Measurements from ENCODE around the gene HIVEP3. TPM values are rescaled to one million over a fixed set of nuclear protein-coding genes. Genes with fewer than 3 reads are reported as not detected.

Gene HIVEP3
- total and polyA plus RNA-seq, 2 of the 13 experiments (the other 11 are each of a cell fraction or from before 2014, with no cell fraction given) = 0.05 TPM; not detected in 1

DNA sequence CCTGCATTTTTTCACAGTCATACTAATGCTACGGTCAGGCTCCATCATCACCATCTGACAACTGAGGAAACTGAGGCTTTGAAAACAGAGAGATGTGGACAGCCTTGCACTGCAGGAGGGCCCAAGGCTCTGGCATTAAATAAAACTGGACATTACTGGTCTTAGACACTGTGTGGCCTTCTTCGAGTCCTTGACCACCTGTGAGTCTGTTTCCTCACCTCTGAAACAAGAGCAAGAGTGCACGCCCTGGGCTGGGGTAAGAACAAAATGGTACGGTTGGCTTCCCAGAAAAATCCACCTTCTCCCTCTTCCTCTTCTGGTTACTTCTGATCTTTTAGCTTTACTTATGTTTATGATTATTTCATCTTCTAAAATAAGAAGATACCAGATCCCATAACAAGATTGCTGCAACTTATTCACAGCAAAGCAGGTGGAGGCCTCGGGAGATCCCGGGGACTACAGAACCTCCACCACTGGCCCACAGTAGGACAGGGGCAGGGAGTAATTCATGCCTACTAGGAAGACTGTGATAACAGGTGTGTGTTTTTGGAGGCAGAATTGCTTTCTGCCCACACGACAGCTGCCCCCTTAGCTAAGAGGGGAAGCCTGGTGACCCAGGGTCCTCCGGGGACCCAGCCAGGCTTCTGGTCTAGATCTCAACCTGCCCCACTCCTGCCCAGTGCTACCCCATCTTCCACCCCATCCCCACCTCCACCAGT, 277.8 kb downstream of the HIVEP3 start:
- ChIA-PET CTCF (ENCODE audit: low intra/inter-chr PET ratio, low total read pairs) (no interaction called here), POLR2A (no interaction called here)
- H3K27me3 ChIP-seq (ENCODE audit: control insufficient read depth in 1 of 2, insufficient read depth in 2 of 2, low read length in 2 of 2) = peaks cover 0 to 5% of the 10 kb centered on the region in 2 experiments; a peak in 1 of 5 replicates
- BruUV-seq (replicated peaks) = no TSS peak
- 50% methylated on average over 8 of the region's 8 CpGs for WGBS (ENCODE audit: low lambda C conversion rate)
- no peak overlapping the region for H3K9ac ChIP-seq (ENCODE audit: insufficient read depth, low read depth, low read length)
- no peaks in the 10 kb centered on the region for H3K79me2 ChIP-seq (ENCODE audit: insufficient read depth, low read length)
- H3K4me3 ChIP-seq (replicated peaks in 1 of 3; ENCODE audit: insufficient read depth in 1 of 3, low read depth in 2 of 3, low read length in 3 of 3) = no peak overlapping the region
- H3K36me3 ChIP-seq (replicated peaks in 1 of 2; ENCODE audit: control insufficient read depth in 1 of 2, insufficient read depth in 2 of 2, low read length in 2 of 2) = no peaks in the 10 kb centered on the region
- TF ChIP-seq, protein P1, sequence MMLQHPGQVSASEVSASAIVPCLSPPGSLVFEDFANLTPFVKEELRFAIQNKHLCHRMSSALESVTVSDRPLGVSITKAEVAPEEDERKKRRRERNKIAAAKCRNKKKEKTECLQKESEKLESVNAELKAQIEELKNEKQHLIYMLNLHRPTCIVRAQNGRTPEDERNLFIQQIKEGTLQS (CRISPR knock-in tag; IDR thresholded peaks at IDR 0.05) = no peak
- no peak for TF ChIP-seq AGO1 (IDR thresholded peaks at IDR 0.05; ENCODE audit: low read depth, low read length, poor library complexity, severe bottlenecking)
- TF ChIP-seq ZIK1 (CRISPR knock-in tag; IDR thresholded peaks at IDR 0.05; ENCODE audit: borderline replicate concordance, low read depth) = no peak
- TF ChIP-seq, protein P2, sequence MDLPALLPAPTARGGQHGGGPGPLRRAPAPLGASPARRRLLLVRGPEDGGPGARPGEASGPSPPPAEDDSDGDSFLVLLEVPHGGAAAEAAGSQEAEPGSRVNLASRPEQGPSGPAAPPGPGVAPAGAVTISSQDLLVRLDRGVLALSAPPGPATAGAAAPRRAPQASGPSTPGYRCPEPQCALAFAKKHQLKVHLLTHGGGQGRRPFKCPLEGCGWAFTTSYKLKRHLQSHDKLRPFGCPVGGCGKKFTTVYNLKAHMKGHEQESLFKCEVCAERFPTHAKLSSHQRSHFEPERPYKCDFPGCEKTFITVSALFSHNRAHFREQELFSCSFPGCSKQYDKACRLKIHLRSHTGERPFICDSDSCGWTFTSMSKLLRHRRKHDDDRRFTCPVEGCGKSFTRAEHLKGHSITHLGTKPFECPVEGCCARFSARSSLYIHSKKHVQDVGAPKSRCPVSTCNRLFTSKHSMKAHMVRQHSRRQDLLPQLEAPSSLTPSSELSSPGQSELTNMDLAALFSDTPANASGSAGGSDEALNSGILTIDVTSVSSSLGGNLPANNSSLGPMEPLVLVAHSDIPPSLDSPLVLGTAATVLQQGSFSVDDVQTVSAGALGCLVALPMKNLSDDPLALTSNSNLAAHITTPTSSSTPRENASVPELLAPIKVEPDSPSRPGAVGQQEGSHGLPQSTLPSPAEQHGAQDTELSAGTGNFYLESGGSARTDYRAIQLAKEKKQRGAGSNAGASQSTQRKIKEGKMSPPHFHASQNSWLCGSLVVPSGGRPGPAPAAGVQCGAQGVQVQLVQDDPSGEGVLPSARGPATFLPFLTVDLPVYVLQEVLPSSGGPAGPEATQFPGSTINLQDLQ (CRISPR knock-in tag; IDR thresholded peaks at IDR 0.05) = no peak
- TF ChIP-seq, protein P3, sequence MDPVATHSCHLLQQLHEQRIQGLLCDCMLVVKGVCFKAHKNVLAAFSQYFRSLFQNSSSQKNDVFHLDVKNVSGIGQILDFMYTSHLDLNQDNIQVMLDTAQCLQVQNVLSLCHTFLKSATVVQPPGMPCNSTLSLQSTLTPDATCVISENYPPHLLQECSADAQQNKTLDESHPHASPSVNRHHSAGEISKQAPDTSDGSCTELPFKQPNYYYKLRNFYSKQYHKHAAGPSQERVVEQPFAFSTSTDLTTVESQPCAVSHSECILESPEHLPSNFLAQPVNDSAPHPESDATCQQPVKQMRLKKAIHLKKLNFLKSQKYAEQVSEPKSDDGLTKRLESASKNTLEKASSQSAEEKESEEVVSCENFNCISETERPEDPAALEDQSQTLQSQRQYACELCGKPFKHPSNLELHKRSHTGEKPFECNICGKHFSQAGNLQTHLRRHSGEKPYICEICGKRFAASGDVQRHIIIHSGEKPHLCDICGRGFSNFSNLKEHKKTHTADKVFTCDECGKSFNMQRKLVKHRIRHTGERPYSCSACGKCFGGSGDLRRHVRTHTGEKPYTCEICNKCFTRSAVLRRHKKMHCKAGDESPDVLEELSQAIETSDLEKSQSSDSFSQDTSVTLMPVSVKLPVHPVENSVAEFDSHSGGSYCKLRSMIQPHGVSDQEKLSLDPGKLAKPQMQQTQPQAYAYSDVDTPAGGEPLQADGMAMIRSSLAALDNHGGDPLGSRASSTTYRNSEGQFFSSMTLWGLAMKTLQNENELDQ (CRISPR knock-in tag; IDR thresholded peaks at IDR 0.05; ENCODE audit: borderline replicate concordance) = no peak
- TF ChIP-seq ZNF441 (CRISPR knock-in tag; IDR thresholded peaks at IDR 0.05; ENCODE audit: borderline replicate concordance) = no peak
- in situ Hi-C loops (cut with HindIII; ENCODE audit: extremely low pct_ligation_motif_present, low pct_unique_long_range_greater_than_20kb) = no loop called here
- ATAC-seq = no peak
- no peaks in the 10 kb centered on the region for H3K9me3 ChIP-seq (ENCODE audit: low read length)
- H2AFZ ChIP-seq (ENCODE audit: low read length) = no peak overlapping the region
- no peak for FAIRE-seq
- no peak overlapping the region for H3K4me2 ChIP-seq (ENCODE audit: low read depth, low read length)
- H3K27ac ChIP-seq (ENCODE audit: extremely low read length, insufficient read depth, low read length) = no peak overlapping the region
- H4K20me1 ChIP-seq (ENCODE audit: insufficient read depth, low read length) = no peaks in the 10 kb centered on the region
- intact Hi-C loops (cut with micrococcal nuclease; ENCODE audit: unreplicated experiment) = no loop called here
- no peak for DNase-seq (ENCODE audit: low spot score)
- no peaks in the 10 kb centered on the region for H3K4me1 ChIP-seq (ENCODE audit: insufficient read depth, low read length)

Measured in HepG2 (cell line).